BLaER1 (cell line): ENCODE results near the gene GATA1.

Source experiments
- H3K27ac ChIP-seq: shearing (Covaris generic); formaldehyde crosslinking; 2 replicates; pipeline ENCODE4 v1.8.1; 2022
- H3K27me3 ChIP-seq: shearing (Covaris generic); formaldehyde crosslinking; 2 replicates; pipeline ENCODE4 v1.8.1; 2022
- H3K36me3 ChIP-seq: shearing (Covaris generic); formaldehyde crosslinking; 2 replicates; pipeline ENCODE4 v1.8.1; 2022
- H3K4me1 ChIP-seq: shearing (Covaris generic); formaldehyde crosslinking; 2 replicates; pipeline ENCODE4 v1.8.1; 2022
- H3K4me2 ChIP-seq: shearing (Covaris generic); formaldehyde crosslinking; 2 replicates; pipeline ENCODE4 v1.8.1; 2022
- H3K4me3 ChIP-seq: shearing (Covaris generic); formaldehyde crosslinking; 2 replicates; pipeline ENCODE4 v1.8.1; 2022
- H3K9ac ChIP-seq: shearing (Covaris generic); formaldehyde crosslinking; 2 replicates; pipeline ENCODE4 v1.8.1; 2022
- H3K9me3 ChIP-seq: shearing (Covaris generic); formaldehyde crosslinking; 2 replicates; pipeline ENCODE4 v1.8.1; 2022
- H4K20me1 ChIP-seq: shearing (Covaris generic); formaldehyde crosslinking; 2 replicates; pipeline ENCODE4 v1.8.1; 2022
- Cebpa-rat ChIP-seq: shearing (Covaris generic); IDR thresholded peaks from 2 replicates; pipeline ENCODE4 v1.8.1; 2022

GATA1 gene

GRCh38 chrX:48753708-48754228 lies 32.6 kb upstream of the GATA1 start:
- Histone ChIP-seq H3K9ac (no peak overlapping the region), H3K4me1 (no peaks in the 10 kb centered on the region), H3K4me2 (no peak overlapping the region), H4K20me1 (no peaks in the 10 kb centered on the region), H3K4me3 (no peak overlapping the region), H3K27ac (no peak overlapping the region), H3K27me3 (peaks cover 58% of the 10 kb centered on the region), H3K9me3 (no peaks in the 10 kb centered on the region), H3K36me3 (no peaks in the 10 kb centered on the region)
- no peak for TF ChIP-seq Cebpa-rat

DNA sequence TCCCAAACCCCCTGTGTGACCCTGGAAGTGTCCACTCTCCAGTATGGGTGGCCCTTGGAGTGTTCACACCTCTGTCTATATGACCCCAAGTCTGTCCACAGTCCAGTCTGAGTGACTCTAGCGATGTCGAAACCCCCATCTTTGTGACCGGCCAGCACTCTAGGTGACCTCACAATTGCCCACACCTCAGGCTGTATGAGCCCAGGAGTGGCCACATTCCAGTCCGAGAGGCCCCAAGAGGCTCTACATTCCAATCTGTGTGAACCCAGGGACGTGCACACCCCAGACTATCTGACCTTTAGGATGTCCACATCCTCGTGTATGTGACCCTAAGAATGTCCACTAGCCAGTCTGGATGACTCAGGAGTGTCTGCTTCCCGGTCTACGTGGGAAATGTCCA lies 32.2 kb upstream of the GATA1 start:
- no peak overlapping the region for H3K27ac ChIP-seq
- no peaks in the 10 kb centered on the region for H3K36me3 ChIP-seq
- H3K4me1 ChIP-seq, result no peaks in the 10 kb centered on the region
- no peaks in the 10 kb centered on the region for H3K9me3 ChIP-seq
- H4K20me1 ChIP-seq, result no peaks in the 10 kb centered on the region
- TF ChIP-seq Cebpa-rat, result no peak
- H3K4me3 ChIP-seq, result no peak overlapping the region
- no peak overlapping the region for H3K4me2 ChIP-seq
- peaks cover 62% of the 10 kb centered on the region for H3K27me3 ChIP-seq
- no peak overlapping the region for H3K9ac ChIP-seq

DNA sequence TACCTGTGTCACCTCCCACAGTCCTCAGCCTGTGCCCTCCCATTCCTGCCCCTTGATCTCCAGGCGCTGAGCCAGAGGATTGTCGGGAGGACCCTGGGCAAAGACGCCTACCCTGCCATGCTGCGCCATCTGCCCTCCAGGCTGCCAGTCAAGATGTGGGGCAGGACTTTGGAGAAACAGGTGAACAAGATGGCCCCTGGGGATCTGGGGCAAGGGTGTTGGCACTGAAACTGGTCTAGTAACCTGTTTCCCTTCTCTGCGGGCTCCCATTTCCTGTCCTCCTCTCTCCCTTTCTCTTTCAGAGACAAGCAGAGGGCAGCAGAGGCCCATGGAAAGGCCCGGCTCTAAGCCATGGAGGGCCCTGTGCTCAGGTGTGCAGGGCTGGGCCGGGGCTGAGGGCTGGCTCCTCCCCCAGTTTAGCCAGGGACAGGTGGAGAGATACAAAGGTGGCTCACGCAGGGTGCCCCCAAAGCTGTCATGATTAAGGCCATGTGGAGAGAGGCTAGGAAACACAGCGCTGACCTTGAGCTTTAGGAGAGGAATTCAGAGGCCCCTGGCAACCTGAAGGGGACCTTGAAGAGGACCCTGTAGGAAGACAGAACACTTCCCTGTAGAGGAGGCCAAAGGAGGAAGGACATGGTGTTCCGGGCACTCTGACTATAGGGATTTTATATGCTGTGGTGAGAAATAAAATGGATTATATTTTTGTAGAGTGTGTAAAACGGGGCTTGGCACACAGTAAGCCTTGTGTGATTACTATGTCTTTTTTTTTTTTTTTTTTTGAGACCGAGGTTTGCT lies 24.5 kb upstream of the GATA1 start, which contains the start of gene GLOD5:
GLOD5 (plus strand) TSS at position 74 of the 798 bp plus-strand sequence; CDS start at position 118, 44 bp downstream.
- Histone ChIP-seq H3K4me2 (no peak within 1 kb of the TSS), H3K27ac (no peak within 1 kb of the TSS), H3K9ac (no peak within 1 kb of the TSS), H3K36me3 (no peaks in the 10 kb centered on the region), H3K4me1 (no peaks in the 10 kb centered on the region), H3K27me3 (peaks cover 53% of the 10 kb centered on the region), H3K9me3 (no peaks in the 10 kb centered on the region), H4K20me1 (no peaks in the 10 kb centered on the region), H3K4me3 (no peak within 1 kb of the TSS)
- no peak for TF ChIP-seq Cebpa-rat

- TF ChIP-seq Cebpa-rat, result no peak
- no peak overlapping the region for H3K27ac ChIP-seq
- H3K4me2 ChIP-seq, result no peak overlapping the region
- no peaks in the 10 kb centered on the region for H4K20me1 ChIP-seq
- peaks cover 55% of the 10 kb centered on the region for H3K27me3 ChIP-seq
- H3K9me3 ChIP-seq, result no peaks in the 10 kb centered on the region
- H3K36me3 ChIP-seq, result no peaks in the 10 kb centered on the region
- H3K4me1 ChIP-seq, result no peaks in the 10 kb centered on the region
- no peak overlapping the region for H3K4me3 ChIP-seq
- H3K9ac ChIP-seq, result no peak overlapping the region
Observed at GRCh38 chrX:48769230-48769629, 17.2 kb upstream of the GATA1 start.

DNA sequence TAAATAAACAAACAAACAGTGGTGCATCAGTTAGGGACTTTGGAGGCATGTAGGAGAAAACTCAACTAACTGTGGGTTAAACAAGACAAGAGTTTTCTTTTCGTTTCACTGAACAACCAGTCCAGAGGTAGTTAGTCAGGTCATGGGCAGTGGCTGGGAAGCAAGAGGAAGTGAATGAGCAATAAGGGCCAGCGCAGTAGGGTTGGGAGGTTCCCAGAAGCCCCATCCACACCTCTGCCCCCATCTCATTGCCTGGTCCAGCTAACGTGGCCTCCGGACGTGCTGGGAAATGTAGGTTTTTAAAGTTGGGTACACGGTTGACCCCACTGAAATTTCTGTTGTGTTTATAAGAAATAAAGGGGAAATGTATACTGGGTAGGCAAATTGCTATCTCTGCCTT lies 16.1 kb upstream of the GATA1 start:
- Histone ChIP-seq H3K27ac (no peak overlapping the region), H3K36me3 (no peaks in the 10 kb centered on the region), H4K20me1 (no peaks in the 10 kb centered on the region), H3K9ac (no peak overlapping the region), H3K4me2 (no peak overlapping the region), H3K4me3 (no peak overlapping the region), H3K9me3 (no peaks in the 10 kb centered on the region), H3K4me1 (no peaks in the 10 kb centered on the region), H3K27me3 (peaks cover 66% of the 10 kb centered on the region)
- TF ChIP-seq Cebpa-rat, result no peak

GRCh38 chrX:48772602-48773001 lies 13.8 kb upstream of the GATA1 start:
- H3K27ac ChIP-seq, result no peak overlapping the region
- TF ChIP-seq Cebpa-rat, result no peak
- no peaks in the 10 kb centered on the region for H3K4me1 ChIP-seq
- no peaks in the 10 kb centered on the region for H4K20me1 ChIP-seq
- peaks cover 84% of the 10 kb centered on the region for H3K27me3 ChIP-seq
- no peaks in the 10 kb centered on the region for H3K36me3 ChIP-seq
- no peaks in the 10 kb centered on the region for H3K9me3 ChIP-seq
- H3K4me3 ChIP-seq, result no peak overlapping the region
- H3K9ac ChIP-seq, result no peak overlapping the region
- no peak overlapping the region for H3K4me2 ChIP-seq

- H3K36me3 ChIP-seq, result no peaks in the 10 kb centered on the region
- no peaks in the 10 kb centered on the region for H4K20me1 ChIP-seq
- H3K27me3 ChIP-seq, result peaks cover 81% of the 10 kb centered on the region
- no peaks in the 10 kb centered on the region for H3K9me3 ChIP-seq
- H3K4me1 ChIP-seq, result no peaks in the 10 kb centered on the region
- H3K27ac ChIP-seq, result no peak overlapping the region
- no peak for TF ChIP-seq Cebpa-rat
- H3K9ac ChIP-seq, result no peak overlapping the region
- H3K4me2 ChIP-seq, result no peak overlapping the region
- no peak overlapping the region for H3K4me3 ChIP-seq
Observed at GRCh38 chrX:48776818-48777439, 9.5 kb upstream of the GATA1 start.

DNA sequence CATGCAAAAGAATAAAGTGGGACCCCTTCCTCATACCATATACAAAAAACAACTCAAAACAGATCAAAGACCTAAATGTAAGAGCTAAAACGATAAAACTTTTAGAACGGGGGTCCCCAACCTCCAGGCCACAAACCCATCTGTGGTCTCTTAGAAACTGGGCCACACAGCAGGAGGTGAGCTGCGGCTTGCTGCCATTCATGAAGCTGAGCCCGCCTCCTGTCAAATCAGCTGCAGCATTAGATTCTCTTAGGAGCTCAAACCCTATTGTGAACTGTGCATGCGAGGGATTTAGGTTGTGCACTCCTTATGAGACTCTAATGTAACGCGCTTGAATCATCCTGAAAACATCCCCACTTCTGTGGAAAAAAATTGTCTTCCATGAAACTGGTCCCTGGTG lies 7.0 kb upstream of the GATA1 start:
- no peak overlapping the region for H3K4me3 ChIP-seq
- no peaks in the 10 kb centered on the region for H4K20me1 ChIP-seq
- no peak for TF ChIP-seq Cebpa-rat
- H3K9ac ChIP-seq, result no peak overlapping the region
- H3K36me3 ChIP-seq, result no peaks in the 10 kb centered on the region
- no peak overlapping the region for H3K27ac ChIP-seq
- no peak overlapping the region for H3K4me2 ChIP-seq
- no peaks in the 10 kb centered on the region for H3K9me3 ChIP-seq
- H3K4me1 ChIP-seq, result no peaks in the 10 kb centered on the region
- peaks cover 72% of the 10 kb centered on the region for H3K27me3 ChIP-seq

DNA sequence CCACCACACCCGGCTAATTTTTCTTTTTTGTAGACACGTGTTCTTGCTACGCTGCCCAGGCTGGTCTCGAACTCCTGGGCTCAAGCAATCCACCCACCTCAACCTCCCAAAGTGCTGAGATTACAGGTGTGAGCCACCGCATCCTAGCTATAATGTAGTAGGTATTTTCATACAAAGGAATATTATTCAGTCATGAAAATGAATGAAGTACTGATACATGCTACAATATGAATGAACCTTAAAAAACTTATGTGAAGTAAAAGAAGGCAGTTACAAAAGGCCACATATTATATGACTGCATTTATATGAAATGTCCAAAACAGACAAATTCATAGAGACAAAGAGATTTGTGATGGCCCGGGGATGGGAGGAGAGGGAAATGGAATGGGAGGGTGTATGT lies 4.7 kb upstream of the GATA1 start:
- no peak for TF ChIP-seq Cebpa-rat
- H3K9me3 ChIP-seq, result no peaks in the 10 kb centered on the region
- no peak overlapping the region for H3K4me3 ChIP-seq
- H3K9ac ChIP-seq, result no peak overlapping the region
- H3K27ac ChIP-seq, result no peak overlapping the region
- no peaks in the 10 kb centered on the region; the same call in 1 of the 2 replicates for H4K20me1 ChIP-seq
- no peaks in the 10 kb centered on the region for H3K4me1 ChIP-seq
- H3K36me3 ChIP-seq, result no peaks in the 10 kb centered on the region
- H3K27me3 ChIP-seq, result peaks cover 54% of the 10 kb centered on the region
- H3K4me2 ChIP-seq, result no peak overlapping the region

DNA sequence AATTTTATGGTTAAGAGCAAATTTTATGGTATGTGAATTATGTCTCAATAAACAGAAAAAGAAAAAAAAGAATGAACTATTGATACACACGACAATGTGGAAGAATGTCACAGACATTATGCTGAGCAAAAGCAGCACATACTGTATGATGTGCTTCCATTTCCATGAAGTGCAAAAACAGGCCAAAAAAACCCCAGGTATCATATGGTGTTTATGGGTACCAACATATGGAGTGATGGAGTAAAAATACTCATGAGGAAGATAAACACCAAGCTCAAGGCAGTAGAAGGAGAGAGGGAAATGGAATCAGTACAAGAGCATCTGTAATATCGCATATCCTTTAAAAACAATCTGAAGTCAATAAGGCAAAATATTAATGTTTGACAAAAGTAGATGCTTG lies 4.2 kb upstream of the GATA1 start:
- no peak overlapping the region for H3K27ac ChIP-seq
- no peaks in the 10 kb centered on the region for H3K36me3 ChIP-seq
- no peak overlapping the region for H3K4me3 ChIP-seq
- H3K9me3 ChIP-seq, result no peaks in the 10 kb centered on the region
- peaks cover 54% of the 10 kb centered on the region for H3K27me3 ChIP-seq
- H3K9ac ChIP-seq, result no peak overlapping the region
- no peak overlapping the region for H3K4me2 ChIP-seq
- no peak for TF ChIP-seq Cebpa-rat
- H3K4me1 ChIP-seq, result no peaks in the 10 kb centered on the region
- H4K20me1 ChIP-seq, result no peaks in the 10 kb centered on the region; the same call in 1 of the 2 replicates
